GM21423 (cell line): ENCODE measurements around the gene TRIM37.
"Not testable (repeated sequence)": the region's sequence is repeated elsewhere in the genome, so short reads cannot be mapped to it uniquely, and the experiment has no call there.

Experiments used
- ATAC-seq: cut with Tn5 transposase; IDR thresholded peaks from one replicate; pipeline ENCODE4 v1.9.1; 2021; ENCODE audit warnings: mild to moderate bottlenecking, moderate library complexity; ENCODE audit not compliant: unreplicated experiment

The TRIM37 gene

GRCh38 chr17:59110973-59111372, 4.3 kb upstream of the TRIM37 start:
- no peak for ATAC-seq

GRCh38 chr17:59108400-59109102, 1.9 kb upstream of the TRIM37 start:
- no peak for ATAC-seq

- ATAC-seq = no peak
Measured at GRCh38 chr17:59107306-59107670, 608 bp upstream of the TRIM37 start.

DNA sequence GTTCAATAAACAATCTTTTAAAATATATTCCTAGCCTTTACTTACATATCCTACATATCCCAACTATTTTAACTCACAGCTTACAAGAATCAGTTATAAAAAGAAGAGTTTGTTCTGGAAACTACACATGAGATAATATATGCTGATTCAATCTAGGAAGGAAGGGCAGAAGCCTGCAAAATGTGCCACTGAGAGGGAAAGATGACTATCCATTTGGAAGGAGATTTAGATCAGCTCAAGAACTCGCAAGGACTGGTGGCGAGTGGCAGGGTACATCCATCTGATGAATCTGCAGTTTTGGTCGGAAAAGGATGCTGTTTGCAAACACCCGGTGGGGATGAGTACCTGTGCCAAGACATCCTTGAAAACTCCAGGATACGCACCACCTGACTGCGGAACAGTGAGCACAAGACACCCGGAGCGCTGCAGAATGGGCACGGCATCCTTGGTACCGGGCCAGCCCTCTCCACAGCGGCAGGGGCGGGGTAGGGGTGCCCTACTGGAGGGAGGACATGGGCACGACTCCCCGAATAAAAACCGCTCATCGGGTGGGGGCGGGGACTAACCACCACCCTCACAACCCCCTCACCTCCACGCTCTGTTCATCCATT, 723 bp downstream of the TRIM37 start:
- ATAC-seq = peak; percentile 13

- ATAC-seq = no peak
Measured at GRCh38 chr17:59101178-59101577, 5.5 kb downstream of the TRIM37 start.

- no peak for ATAC-seq
Measured at GRCh38 chr17:59097876-59098275, 8.8 kb downstream of the TRIM37 start.

DNA sequence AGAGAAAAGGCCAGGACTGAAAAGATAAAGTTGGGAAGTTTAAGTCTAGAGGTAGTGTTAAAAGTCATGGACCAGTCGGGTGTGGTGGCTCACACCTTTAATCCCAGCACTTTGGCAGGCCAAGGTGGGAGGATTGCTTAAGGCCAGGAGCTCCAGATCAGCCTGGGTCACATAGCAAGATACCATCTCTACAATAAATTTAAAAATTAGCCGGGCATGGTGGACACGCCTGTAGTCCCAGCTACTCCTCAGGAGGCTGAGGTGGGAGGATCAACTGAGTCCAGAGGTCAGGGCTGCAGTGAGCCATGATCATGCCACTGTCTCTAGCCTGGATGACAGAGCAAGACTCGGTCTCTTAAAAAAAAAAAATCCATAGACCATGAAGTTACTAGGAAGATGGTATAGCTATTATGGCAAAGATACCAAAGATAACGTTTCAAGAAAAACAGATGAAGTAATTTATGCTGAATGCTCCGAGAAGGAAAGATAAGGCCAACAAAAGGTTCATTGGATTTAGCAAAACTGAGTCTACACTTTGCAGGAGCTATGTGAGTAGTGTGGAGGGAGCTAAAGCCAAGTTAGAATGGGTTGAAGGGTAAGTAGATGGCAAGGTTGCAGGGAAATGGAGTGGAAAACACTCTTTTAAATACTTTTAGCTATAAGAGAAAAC, 11.7 kb downstream of the TRIM37 start:
- no peak for ATAC-seq

GRCh38 chr17:59093702-59094231, 12.9 kb downstream of the TRIM37 start:
- no peak for ATAC-seq

- no peak for ATAC-seq
Measured at GRCh38 chr17:59093145-59093701, 13.5 kb downstream of the TRIM37 start.

GRCh38 chr17:59090593-59090992, 16.1 kb downstream of the TRIM37 start:
- ATAC-seq = not testable (repeated sequence)

DNA sequence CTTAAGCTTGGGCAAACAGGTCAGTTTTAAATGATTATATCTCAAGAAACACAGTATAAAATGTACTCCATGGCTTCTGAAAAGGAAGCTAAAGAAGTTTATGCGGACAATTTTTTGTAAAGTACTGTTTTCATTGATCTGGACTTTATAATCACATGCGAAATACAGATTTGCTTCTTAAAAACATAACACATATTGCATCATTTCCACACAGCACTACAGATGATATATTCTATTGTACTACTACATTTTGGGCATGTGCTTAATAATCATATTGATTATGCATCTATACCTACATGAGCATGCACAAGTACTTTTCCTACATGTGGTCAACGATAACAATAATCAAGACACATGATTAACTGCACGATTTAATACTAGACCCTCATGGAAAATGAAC, 22.5 kb downstream of the TRIM37 start:
- ATAC-seq = no peak

- ATAC-seq = no peak
Measured at GRCh38 chr17:59074494-59074893, 32.2 kb downstream of the TRIM37 start.

DNA sequence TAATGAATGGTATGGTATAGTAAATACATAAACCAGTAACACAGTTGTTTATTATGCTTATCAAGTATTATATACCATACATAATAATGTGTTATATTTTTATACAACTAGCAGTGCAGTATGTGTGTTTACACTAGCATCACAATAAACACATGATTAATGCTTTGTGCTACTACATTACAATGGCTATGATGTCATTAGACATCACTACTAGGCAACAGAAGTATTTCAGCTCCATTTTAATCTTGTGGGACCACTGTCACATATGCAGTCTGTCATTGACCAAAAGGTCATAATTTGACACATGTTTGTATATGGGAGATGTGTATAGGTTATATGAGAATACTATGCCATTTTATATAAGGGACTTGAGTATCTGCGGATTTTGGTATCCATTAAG, 32.7 kb downstream of the TRIM37 start:
- ATAC-seq = no peak

DNA sequence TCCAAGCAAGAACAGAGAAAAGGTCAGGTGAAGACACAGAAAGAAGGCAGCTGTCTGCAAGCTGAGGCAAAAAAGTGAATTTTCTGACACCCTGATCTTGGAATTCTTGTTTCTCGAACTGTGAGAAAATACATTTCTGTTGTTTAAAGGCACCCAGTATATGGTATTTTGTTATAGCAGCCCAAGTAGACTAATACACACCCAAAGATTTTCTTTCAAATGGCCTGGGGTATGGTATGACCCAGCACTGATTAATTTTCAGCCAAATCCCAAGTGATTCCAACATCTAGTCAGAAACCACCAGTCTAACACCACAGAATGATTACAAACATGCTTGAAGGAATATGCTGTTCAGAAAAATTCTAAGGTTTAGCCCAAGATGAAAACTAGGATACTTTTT, 36.8 kb downstream of the TRIM37 start:
- ATAC-seq = no peak

DNA sequence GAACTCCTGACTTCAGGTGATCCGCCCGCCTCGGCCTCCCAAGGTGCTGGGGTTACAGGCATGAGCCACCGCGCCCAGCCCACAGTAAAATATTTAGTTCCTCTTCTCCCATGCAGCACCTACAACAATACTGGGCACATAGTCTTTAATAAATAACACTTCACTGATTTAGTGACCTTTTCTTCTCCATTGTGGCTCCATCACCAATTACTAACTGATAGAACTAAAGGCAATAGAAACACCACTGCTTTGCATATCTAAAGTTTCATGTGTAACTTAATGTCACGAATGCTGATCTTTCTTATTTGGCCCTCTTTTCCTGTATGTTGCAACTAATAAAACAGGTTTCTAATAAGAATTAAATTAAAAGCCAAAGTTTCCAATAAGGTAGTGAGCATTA, 38.9 kb downstream of the TRIM37 start:
- ATAC-seq = peak; percentile 70

GRCh38 chr17:59067340-59067739, 39.3 kb downstream of the TRIM37 start:
- no peak for ATAC-seq

DNA sequence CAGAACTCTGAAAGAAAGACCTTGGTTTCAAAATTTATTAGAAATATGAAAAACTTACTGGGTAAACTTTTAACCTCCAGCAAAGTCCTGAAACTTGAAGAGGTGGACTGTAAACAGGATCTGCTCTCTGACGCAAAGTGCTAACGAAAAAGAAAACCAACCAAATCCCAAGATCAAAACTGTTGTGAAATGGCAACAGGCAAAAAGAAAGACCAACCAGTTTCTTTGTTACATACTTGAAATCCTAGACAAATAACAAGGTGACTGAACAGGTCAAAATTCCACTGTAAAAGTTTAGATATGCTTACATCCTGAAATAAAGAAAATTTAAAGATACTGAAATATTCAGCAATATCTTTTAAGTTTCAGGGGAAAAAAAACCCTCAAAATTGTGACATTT, 44.2 kb downstream of the TRIM37 start:
- ATAC-seq = no peak

DNA sequence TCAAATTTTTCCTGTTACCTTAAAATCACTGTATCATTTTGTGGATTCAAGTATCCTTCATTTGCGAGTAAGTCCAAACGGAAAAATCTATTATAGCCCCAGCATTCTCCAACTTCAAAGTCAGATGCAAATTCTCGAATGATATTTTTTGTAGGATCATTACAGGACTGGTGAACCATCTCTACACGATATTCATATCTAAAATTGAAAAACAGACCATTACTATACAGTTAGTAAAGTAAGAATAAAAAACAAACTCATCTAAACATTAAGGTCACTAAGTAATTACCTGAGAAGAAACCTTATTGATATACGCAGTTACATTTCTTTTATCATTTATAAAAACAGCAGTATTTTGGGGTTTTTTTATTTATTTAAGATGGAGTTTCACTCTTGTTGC, 49.8 kb downstream of the TRIM37 start:
- no peak for ATAC-seq

DNA sequence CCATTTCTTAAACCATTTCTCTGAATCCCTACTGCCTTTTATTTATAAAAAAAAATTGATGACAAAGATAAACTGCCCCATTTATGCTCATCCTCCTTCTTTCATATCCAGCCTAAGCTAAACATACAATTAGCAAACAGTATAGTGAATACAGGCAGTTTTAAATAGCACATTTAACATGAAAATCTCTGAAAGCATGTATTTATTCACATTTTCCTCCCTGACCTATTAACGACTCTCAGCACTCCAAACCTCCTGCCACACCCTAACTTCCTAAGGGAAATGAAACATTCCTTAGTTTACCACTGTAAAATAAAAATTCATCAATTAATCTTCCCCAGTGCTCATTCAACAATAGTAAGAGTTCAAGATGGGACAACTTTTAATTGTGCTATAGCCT, 56.9 kb downstream of the TRIM37 start:
- ATAC-seq = no peak

DNA sequence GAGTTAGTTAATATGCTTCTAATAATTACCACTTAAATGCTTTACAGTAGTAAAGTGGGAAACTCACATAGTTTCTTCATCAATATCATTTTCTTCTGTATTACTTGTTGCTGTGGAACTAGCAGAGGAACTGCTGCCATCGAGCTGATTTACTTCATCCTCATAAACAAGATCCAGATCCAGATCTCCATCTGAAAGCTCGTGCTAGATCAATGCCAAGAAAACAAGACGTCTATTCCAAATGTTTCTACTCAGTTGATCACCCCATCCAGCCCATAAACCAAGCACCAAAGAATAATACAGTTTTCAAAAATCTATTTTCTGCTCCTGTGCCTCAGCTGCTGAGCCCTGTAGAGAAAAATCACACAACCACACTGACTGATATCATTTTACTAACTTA, 59.1 kb downstream of the TRIM37 start:
- no peak for ATAC-seq

DNA sequence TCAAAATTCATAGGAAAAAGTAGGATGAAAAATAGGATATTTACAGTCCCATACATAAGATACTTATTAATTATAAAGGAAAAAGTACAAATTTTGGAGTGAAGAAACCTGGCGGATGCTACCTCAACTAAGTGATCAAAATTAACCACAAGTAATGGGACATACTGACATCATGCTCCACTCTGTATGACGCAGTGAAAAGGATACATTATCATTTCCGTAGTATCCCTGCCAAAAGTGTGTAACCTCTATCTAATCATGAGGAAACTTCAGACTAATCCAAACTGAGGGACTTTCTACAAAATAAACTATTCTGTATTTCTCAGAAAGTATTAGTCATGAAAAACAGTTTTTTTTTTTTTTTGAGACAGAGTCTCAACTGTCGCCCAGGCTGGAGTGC, 60.5 kb downstream of the TRIM37 start:
- ATAC-seq = no peak

- no peak for ATAC-seq
Measured at GRCh38 chr17:59038734-59039133, 67.9 kb downstream of the TRIM37 start.
